Thoracic aorta (tissue), 2 donors: Measurements from ENCODE around the gene PRKAG3. TPM values are rescaled to one million over a fixed set of nuclear protein-coding genes. Genes with fewer than 3 reads are reported as not detected.

Source experiments
- ATAC-seq: fragments of 150-250 bp; one replicate; pipeline ENCODE4 v1.8.0; 2017; ENCODE audit warnings: low read depth; ENCODE audit not compliant: insufficient number of reproducible peaks, low FRiP score
- DNase-seq: peaks from one replicate; pipeline ENCODE4 v3.0.0-alpha.2; 2020; ENCODE audit warnings: low spot score
- H3K27ac ChIP-seq, 2 donors: fragments of 200-600 bp; sonication (generic); 1 replicate in 1 of 2; 2 replicates in 1 of 2; pipeline ENCODE4 v1.5.1; 2016; ENCODE audit warnings: mild to moderate bottlenecking in 2 of 2, moderate library complexity in 2 of 2
- H3K27me3 ChIP-seq: fragments of 200-600 bp; sonication (generic); replicated peaks from 2 replicates; pipeline ENCODE4 v1.6.0; 2016; ENCODE audit warnings: mild to moderate bottlenecking; ENCODE audit not compliant: insufficient read depth
- H3K36me3 ChIP-seq: fragments of 200-600 bp; sonication (generic); one replicate; pipeline ENCODE4 v1.5.1; 2016
- H3K4me1 ChIP-seq, 2 donors: fragments of 200-600 bp; sonication (generic); 1 replicate in 1 of 2; 2 replicates in 1 of 2; pipeline versions ENCODE4 v1.5.1 to v1.6.0; 2016; ENCODE audit warnings: low read depth in 2 of 2, mild to moderate bottlenecking in 1 of 2; ENCODE audit not compliant: control insufficient read depth in 1 of 2
- H3K4me3 ChIP-seq: fragments of 200-600 bp; sonication (generic); 2 replicates; pipeline ENCODE4 v1.5.1; 2016; ENCODE audit warnings: mild to moderate bottlenecking
- H3K9me3 ChIP-seq: fragments of 200-600 bp; sonication (generic); 2 replicates; pipeline ENCODE4 v1.5.1; 2016
- CTCF ChIP-seq: fragments of 200-600 bp; sonication (generic); IDR thresholded peaks from one replicate; pipeline ENCODE4 v1.5.1; 2019; ENCODE audit warnings: antibody characterized with exemption
- total RNA-seq, 2 donors: library from RNA; depleted of rRNA; stranded (reverse); fragments of >200 nt; gene quantifications; one replicate each; pipeline versions ENCODE4 v1.1.0 to v1.2.3, GENCODE V29; 2016

Gene PRKAG3
- total RNA-seq, 2 donors from 2014 or later, result 0.28 TPM; not detected in 1

- Histone ChIP-seq H3K36me3 (no peaks in the 10 kb centered on the region), H3K4me3 (no peak overlapping the region)
- no peak for ATAC-seq
These were observed 5.9 kb upstream of the PRKAG3 start for GRCh38 chr2:218837495-218837894.

GRCh38 chr2:218834685-218835084, 3.1 kb upstream of the PRKAG3 start:
- TF ChIP-seq CTCF, result no peak
- DNase-seq, result no peak
- H3K27me3 ChIP-seq, result no peaks in the 10 kb centered on the region

More at GRCh38 chr2:218837495-218837894, 5.9 kb upstream of the PRKAG3 start:
- TF ChIP-seq CTCF, result no peak
- DNase-seq, result no peak
- no peak overlapping the region for H3K27ac ChIP-seq
- H3K9me3 ChIP-seq, result peaks cover 5% of the 10 kb centered on the region
- H3K27me3 ChIP-seq, result no peaks in the 10 kb centered on the region
- peaks cover 8 to 12% of the 10 kb centered on the region in 2 donors for H3K4me1 ChIP-seq

GRCh38 chr2:218833023-218833609, 1.5 kb upstream of the PRKAG3 start:
- Histone ChIP-seq H3K27me3 (no peaks in the 10 kb centered on the region), H3K27ac (peak overlapping the region; percentile 75 to 92), H3K9me3 (peaks cover 5% of the 10 kb centered on the region), H3K4me1 (peaks cover 13 to 38% of the 10 kb centered on the region in 2 donors), H3K4me3 (no peak overlapping the region), H3K36me3 (no peaks in the 10 kb centered on the region)
- TF ChIP-seq CTCF, result no peak
- DNase-seq (no peak), ATAC-seq (no peak)

More at GRCh38 chr2:218834685-218835084, 3.1 kb upstream of the PRKAG3 start:
- Histone ChIP-seq H3K27ac (no peak overlapping the region), H3K9me3 (peaks cover 5% of the 10 kb centered on the region), H3K4me3 (no peak overlapping the region), H3K4me1 (peaks cover 13 to 38% of the 10 kb centered on the region in 2 donors), H3K36me3 (no peaks in the 10 kb centered on the region)
- ATAC-seq, result no peak

- Histone ChIP-seq H3K4me1 (peaks cover 13 to 38% of the 10 kb centered on the region in 2 donors), H3K9me3 (peaks cover 2% of the 10 kb centered on the region), H3K4me3 (no peak overlapping the region), H3K27ac (peak overlapping the region; percentile 75 to 92), H3K27me3 (no peaks in the 10 kb centered on the region), H3K36me3 (no peaks in the 10 kb centered on the region)
- DNase-seq, result peak; percentile 45
- no peak for TF ChIP-seq CTCF
- peak; percentile 70 for ATAC-seq
These were observed 917 bp upstream of the PRKAG3 start for GRCh38 chr2:218832520-218832919.

- Histone ChIP-seq H3K4me1 (peaks cover 13 to 38% of the 10 kb centered on the region in 2 donors), H3K36me3 (no peaks in the 10 kb centered on the region), H3K9me3 (no peaks in the 10 kb centered on the region), H3K4me3 (peak overlapping the region; percentile 7), H3K27ac (peak overlapping the region; percentile 75 to 92), H3K27me3 (no peaks in the 10 kb centered on the region)
- DNase-seq (no peak), ATAC-seq (no peak)
- TF ChIP-seq CTCF, result no peak
These were observed 478 bp upstream of the PRKAG3 start for GRCh38 chr2:218832081-218832480.
